Activated CD8-positive, alpha-beta T cell treated with anti-CD3 and anti-CD28 coated beads for 36 hours (primary cell): ENCODE data around the gene SDHA. TPM values are rescaled to one million over a fixed set of nuclear protein-coding genes. Genes with fewer than 3 reads are reported as not detected.
A peak's percentile ranks its signal among the peaks of the same experiment; 100 is the strongest.
"Not testable (repeated sequence)": the region's sequence is repeated elsewhere in the genome, so short reads cannot be mapped to it uniquely, and the experiment has no call there.

Experiments used
- ATAC-seq: fragments of 200-7000 bp; cut with Tn5 transposase; one replicate; pipeline ENCODE4 v1.10.0; 2021; ENCODE audit warnings: mild to moderate bottlenecking, moderate library complexity
- CTCF ChIA-PET: fragments of 350-600 bp; sonication (Branson Sonifier 250); formaldehyde crosslinking; loops from one replicate; lab custom pipeline; 2021; ENCODE audit warnings: antibody characterized with exemption; lab: Charles Lee
- POLR2A ChIA-PET: fragments of 350-600 bp; sonication (Branson Sonifier 250); formaldehyde crosslinking; loops from one replicate; lab custom pipeline; 2021; ENCODE audit warnings: antibody characterized with exemption; lab: Charles Lee
- DNase-seq: peaks from one replicate; pipeline ENCODE4 v3.0.0-alpha.2; 2020
- H3K27ac Mint-ChIP-seq: one replicate; pipeline ENCODE4 v1.8.0; 2021; ENCODE audit warnings: mild to moderate bottlenecking, mixed read lengths
- H3K27me3 Mint-ChIP-seq: one replicate; pipeline ENCODE4 v1.8.0; 2021; ENCODE audit warnings: mixed read lengths
- H3K36me3 Mint-ChIP-seq: one replicate; pipeline ENCODE4 v1.8.0; 2021; ENCODE audit warnings: low read depth, mixed read lengths
- H3K4me1 Mint-ChIP-seq: one replicate; pipeline ENCODE4 v1.8.0; 2021; ENCODE audit warnings: low read depth, mixed read lengths
- H3K4me3 Mint-ChIP-seq: one replicate; pipeline ENCODE4 v1.8.0; 2021; ENCODE audit warnings: mild to moderate bottlenecking, moderate library complexity, mixed read lengths
- H3K9me3 Mint-ChIP-seq: one replicate; pipeline ENCODE4 v1.8.0; 2021; ENCODE audit warnings: mixed read lengths
- CTCF ChIP-seq: fragments of 200-600 bp; IDR thresholded peaks from one replicate; pipeline ENCODE4 v1.8.0; 2022; ENCODE audit warnings: antibody characterized with exemption, mild to moderate bottlenecking
- intact Hi-C: fragments of 100-400 bp; cut with micrococcal nuclease; formaldehyde crosslinking; loops from one replicate; pipeline ENCODE4 v1.10.0; 2022
- total RNA-seq, 2 experiments: library from RNA; stranded (reverse); gene quantifications; one replicate each; pipeline ENCODE4 v1.2.3, GENCODE V29; 2021

Gene SDHA
- total RNA-seq, 2 experiments from 2014 or later: 141 to 149 TPM

GRCh38 chr5:257148-257547 lies 39.0 kb downstream of the SDHA start:
- Mint-ChIP-seq H3K36me3 (peaks cover 45% of the 10 kb centered on the region), H3K9me3 (peaks cover 6% of the 10 kb centered on the region), H3K27me3 (no peaks in the 10 kb centered on the region), H3K27ac (no peak overlapping the region), H3K4me3 (no peak overlapping the region), H3K4me1 (peaks cover 3% of the 10 kb centered on the region)
- CTCF ChIA-PET: no interaction called here
- no peak for DNase-seq
- no peak for ATAC-seq
- intact Hi-C loops: no loop called here
- POLR2A ChIA-PET: interaction anchor here (0.6 kb wide), 1 partner anchor 10 kb away, joined by 3 read pairs; no protein-coding TSS in a partner anchor
- TF ChIP-seq CTCF: no peak

GRCh38 chr5:263275-263974 lies 45.3 kb downstream of the SDHA start:
- intact Hi-C loops, H3K9me3 Mint-ChIP-seq, CTCF ChIA-PET, ATAC-seq, H3K4me3 Mint-ChIP-seq, POLR2A ChIA-PET, DNase-seq, H3K27me3 Mint-ChIP-seq: not testable (repeated sequence)
- Mint-ChIP-seq H3K27ac (peak overlapping the region; percentile 59), H3K4me1 (peaks cover 19% of the 10 kb centered on the region), H3K36me3 (peaks cover 27% of the 10 kb centered on the region)

- no peak for TF ChIP-seq CTCF
- POLR2A ChIA-PET: no interaction called here
- Mint-ChIP-seq H3K4me1 (peaks cover 19% of the 10 kb centered on the region), H3K27me3 (no peaks in the 10 kb centered on the region), H3K27ac (peak overlapping the region; percentile 59), H3K9me3 (peaks cover 3% of the 10 kb centered on the region), H3K4me3 (no peak overlapping the region), H3K36me3 (peaks cover 22% of the 10 kb centered on the region)
- ATAC-seq: no peak
- intact Hi-C loops: no loop called here
- DNase-seq: no peak
- CTCF ChIA-PET: no interaction called here
Observed at GRCh38 chr5:264338-264737, 46.2 kb downstream of the SDHA start.

- H3K9me3 Mint-ChIP-seq, H3K4me3 Mint-ChIP-seq, CTCF ChIA-PET, H3K27me3 Mint-ChIP-seq, intact Hi-C loops, ATAC-seq: not testable (repeated sequence)
- DNase-seq: peak; percentile 48
- H3K27ac Mint-ChIP-seq: peak overlapping the region; percentile 66
- POLR2A ChIA-PET: interaction anchor here (0.6 kb wide), 1 partner anchor 67 kb away, joined by 3 read pairs; no protein-coding TSS in a partner anchor
- H3K4me1 Mint-ChIP-seq: peaks cover 28% of the 10 kb centered on the region
- peaks cover 21% of the 10 kb centered on the region for H3K36me3 Mint-ChIP-seq
Observed at GRCh38 chr5:266311-267026, 48.3 kb downstream of the SDHA start.

GRCh38 chr5:267716-268115 lies 49.6 kb downstream of the SDHA start:
- peaks cover 32% of the 10 kb centered on the region for H3K4me1 Mint-ChIP-seq
- no peaks in the 10 kb centered on the region for H3K9me3 Mint-ChIP-seq
- TF ChIP-seq CTCF: no peak
- intact Hi-C loops: no loop called here
- DNase-seq (no peak), ATAC-seq (no peak)
- peaks cover 19% of the 10 kb centered on the region for H3K36me3 Mint-ChIP-seq
- ChIA-PET POLR2A (no interaction called here), CTCF (no interaction called here)
- H3K27me3 Mint-ChIP-seq: no peaks in the 10 kb centered on the region
- no peak overlapping the region for H3K4me3 Mint-ChIP-seq
- peak overlapping the region; percentile 36 for H3K27ac Mint-ChIP-seq

GRCh38 chr5:270340-270739 lies 52.2 kb downstream of the SDHA start:
- POLR2A ChIA-PET: interaction anchor here (0.7 to 1.7 kb wide), 2 partner anchors 51 to 295 kb away, joined by 4 to 11 read pairs; no protein-coding TSS in a partner anchor
- no peak for ATAC-seq

GRCh38 chr5:271828-272167 lies 53.7 kb downstream of the SDHA start:
- H3K27me3 Mint-ChIP-seq, DNase-seq, intact Hi-C loops, ATAC-seq, H3K9me3 Mint-ChIP-seq: not testable (repeated sequence)
- Mint-ChIP-seq H3K27ac (peak overlapping the region; percentile 88), H3K36me3 (peaks cover 33% of the 10 kb centered on the region), H3K4me3 (peak overlapping the region; percentile 93), H3K4me1 (peaks cover 45% of the 10 kb centered on the region)
- ChIA-PET POLR2A (interaction anchor here (1.2 to 1.7 kb wide), 3 partner anchors 45 to 54 kb away, joined by 3 to 11 read pairs (median 4); partner anchors contain the start of genes CCDC127 and SDHA), CTCF (interaction anchor here (0.9 to 1.2 kb wide), 2 partner anchors 12 to 34 kb away, joined by 3 read pairs; no protein-coding TSS in a partner anchor)

More at GRCh38 chr5:270340-270739, 52.2 kb downstream of the SDHA start:
- H3K27ac Mint-ChIP-seq: peak overlapping the region; percentile 88
- no peaks in the 10 kb centered on the region for H3K9me3 Mint-ChIP-seq
- H3K27me3 Mint-ChIP-seq: no peaks in the 10 kb centered on the region
- H3K4me1 Mint-ChIP-seq: peaks cover 54% of the 10 kb centered on the region
- CTCF ChIA-PET: interaction anchor here (1.2 kb wide), 1 partner anchor 176 kb away, joined by 3 read pairs; no protein-coding TSS in a partner anchor
- no peak for TF ChIP-seq CTCF
- H3K4me3 Mint-ChIP-seq: peak overlapping the region; percentile 93
- intact Hi-C loops: no loop called here
- peaks cover 26% of the 10 kb centered on the region for H3K36me3 Mint-ChIP-seq
- no peak for DNase-seq

GRCh38 chr5:273091-273490 lies 55.0 kb downstream of the SDHA start:
- DNase-seq, POLR2A ChIA-PET, intact Hi-C loops, ATAC-seq, H3K27me3 Mint-ChIP-seq, CTCF ChIA-PET, H3K9me3 Mint-ChIP-seq: not testable (repeated sequence)
- peak overlapping the region; percentile 93 for H3K4me3 Mint-ChIP-seq
- H3K36me3 Mint-ChIP-seq: peaks cover 34% of the 10 kb centered on the region
- H3K27ac Mint-ChIP-seq: peak overlapping the region; percentile 37
- H3K4me1 Mint-ChIP-seq: peaks cover 40% of the 10 kb centered on the region
